ENCODE measurements around the gene FMOD. TPM values are rescaled to one million over a fixed set of nuclear protein-coding genes. Genes with fewer than 3 reads are reported as not detected.

Gene FMOD
- total and polyA plus RNA-seq, 4 donors: 159 to 353 (median 190) TPM

DNA sequence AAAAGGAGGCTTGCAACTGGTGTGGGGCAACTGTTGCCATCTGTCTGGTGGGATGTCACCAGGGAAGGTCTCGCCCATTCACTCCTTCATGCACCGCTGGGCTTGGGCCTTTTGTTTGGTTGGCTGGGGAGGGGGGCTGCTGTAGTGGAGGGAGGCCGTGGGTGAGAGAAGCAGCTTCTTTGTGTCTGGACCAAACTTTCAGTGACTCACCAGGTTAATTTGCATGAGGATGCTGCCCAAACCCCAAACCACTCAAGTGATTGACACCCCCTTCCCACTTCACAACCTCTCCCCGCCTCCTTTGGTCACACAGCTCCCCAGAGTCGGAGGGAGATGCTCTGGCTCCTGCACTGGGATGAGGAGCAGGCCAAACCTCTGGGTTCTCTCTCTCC lies 25.9 kb downstream of the FMOD start:
- H3K27me3 ChIP-seq (ENCODE audit: control insufficient read depth in 1 of 2, insufficient read depth in 2 of 2, low read length in 1 of 2): no peaks in the 10 kb centered on the region
- H3K27ac ChIP-seq (ENCODE audit: low read depth in 1 of 2, low read length in 2 of 2): no peak overlapping the region
- intact Hi-C loops (cut with DNase I): no loop called here
- ATAC-seq (ENCODE audit: low FRiP score) (no peak), DNase-seq (no peak)
- H3K4me1 ChIP-seq (ENCODE audit: control insufficient read depth in 1 of 2, insufficient read depth in 2 of 2, low read length in 2 of 2): no peaks in the 10 kb centered on the region
- no peak overlapping the region for H3K4me3 ChIP-seq (ENCODE audit: low read length in 2 of 2)
- no peaks in the 10 kb centered on the region for H3K36me3 ChIP-seq (ENCODE audit: control insufficient read depth in 1 of 2, insufficient read depth in 2 of 2, low read length in 1 of 2)
- no peaks in the 10 kb centered on the region for H3K9me3 ChIP-seq (ENCODE audit: control insufficient read depth, low read length)
- 81 to 84% methylated on average over 5 of the region's 5 CpGs for WGBS, 2 donors

DNA sequence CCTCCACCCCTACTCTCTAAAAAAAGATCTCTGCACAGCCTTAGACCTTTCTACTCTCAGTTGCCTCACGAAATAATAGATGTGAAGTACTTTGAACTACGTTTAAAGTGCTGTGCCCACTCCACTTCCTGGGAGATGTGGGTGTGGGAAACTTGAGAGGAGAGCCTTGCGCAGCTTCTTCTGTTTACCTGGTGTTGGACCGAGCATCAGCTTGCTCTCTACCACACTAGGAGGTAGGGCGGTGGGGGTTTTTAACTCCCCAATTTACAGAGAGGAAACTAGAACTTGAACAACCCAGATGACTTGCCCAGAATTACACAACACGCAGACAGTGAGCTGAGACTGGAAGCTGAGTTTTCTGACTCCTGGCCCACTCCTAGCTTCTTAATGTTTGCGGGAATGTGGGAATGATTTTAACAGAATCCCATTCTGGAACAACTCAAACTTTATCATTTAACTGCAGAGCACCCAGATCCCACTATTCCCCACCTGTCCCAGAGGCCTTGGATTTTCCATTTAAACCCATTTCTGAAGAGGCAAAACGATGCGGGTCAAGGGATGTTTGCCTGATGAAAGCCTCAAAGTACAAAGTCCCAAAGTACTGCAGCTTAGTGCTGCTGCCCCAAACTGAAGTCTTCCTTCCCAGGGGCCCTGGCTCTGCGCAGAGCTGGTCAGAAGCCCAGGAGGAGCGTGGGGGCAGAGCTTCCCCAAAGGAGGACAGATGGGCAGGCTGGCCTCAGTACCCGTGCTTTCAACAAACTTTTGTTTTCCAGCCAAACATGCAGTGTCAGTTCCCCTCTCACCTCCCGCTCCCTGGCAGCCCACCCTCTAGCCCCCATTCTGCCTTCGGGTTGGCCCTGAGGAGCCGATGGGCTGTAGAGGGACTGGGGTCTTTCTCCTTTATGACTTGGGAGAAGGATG lies 26.6 kb downstream of the FMOD start:
- Histone ChIP-seq H3K9me3 (ENCODE audit: control insufficient read depth, low read length) (no peaks in the 10 kb centered on the region), H3K4me1 (ENCODE audit: control insufficient read depth in 1 of 2, insufficient read depth in 2 of 2, low read length in 2 of 2) (no peaks in the 10 kb centered on the region), H3K27ac (ENCODE audit: low read depth in 1 of 2, low read length in 2 of 2) (no peak overlapping the region), H3K27me3 (ENCODE audit: control insufficient read depth in 1 of 2, insufficient read depth in 2 of 2, low read length in 1 of 2) (no peaks in the 10 kb centered on the region), H3K36me3 (ENCODE audit: control insufficient read depth in 1 of 2, insufficient read depth in 2 of 2, low read length in 1 of 2) (no peaks in the 10 kb centered on the region), H3K4me3 (ENCODE audit: low read length in 2 of 2) (no peak overlapping the region)
- ATAC-seq (ENCODE audit: low FRiP score): no peak
- DNase-seq: peak in 1 of 2 donors; percentile 67
- intact Hi-C loops (cut with DNase I): no loop called here
- WGBS, 2 donors: 85 to 91% methylated on average over 15 of the region's 15 CpGs

DNA sequence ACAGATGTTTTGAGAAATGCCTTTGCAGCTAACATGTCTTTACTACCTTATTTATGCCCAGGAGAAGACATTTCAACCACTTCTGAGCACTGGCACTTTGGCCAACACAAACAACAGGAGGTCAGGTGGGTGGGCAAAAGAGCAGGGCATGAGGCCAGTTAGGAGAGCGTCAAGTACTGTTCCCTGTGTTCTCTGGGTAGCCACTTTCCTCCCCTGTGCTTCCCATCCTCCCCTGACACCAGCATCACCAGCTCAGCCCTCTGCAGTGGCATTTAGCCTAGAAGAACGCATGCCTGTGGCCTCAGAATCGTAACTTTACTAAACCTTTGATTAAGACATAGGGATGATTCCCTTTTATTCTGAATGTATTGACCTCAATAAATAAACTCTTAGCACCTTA lies 27.3 kb downstream of the FMOD start:
- intact Hi-C loops (cut with DNase I): no loop called here
- no peak for ATAC-seq (ENCODE audit: low FRiP score)
- H3K4me1 ChIP-seq (ENCODE audit: control insufficient read depth in 1 of 2, insufficient read depth in 2 of 2, low read length in 2 of 2): no peaks in the 10 kb centered on the region

GRCh38 chr1:203322500-203323179 lies 28.3 kb downstream of the FMOD start:
- Histone ChIP-seq H3K4me1 (ENCODE audit: control insufficient read depth in 1 of 2, insufficient read depth in 2 of 2, low read length in 2 of 2) (no peaks in the 10 kb centered on the region), H3K4me3 (ENCODE audit: low read length in 2 of 2) (no peak overlapping the region), H3K9me3 (ENCODE audit: control insufficient read depth, low read length) (no peaks in the 10 kb centered on the region), H3K36me3 (ENCODE audit: control insufficient read depth in 1 of 2, insufficient read depth in 2 of 2, low read length in 1 of 2) (no peaks in the 10 kb centered on the region), H3K27ac (ENCODE audit: low read depth in 1 of 2, low read length in 2 of 2) (no peak overlapping the region), H3K27me3 (ENCODE audit: control insufficient read depth in 1 of 2, insufficient read depth in 2 of 2, low read length in 1 of 2) (no peaks in the 10 kb centered on the region)
- ATAC-seq (ENCODE audit: low FRiP score) (peak; percentile 31), DNase-seq (no peak)
- intact Hi-C loops (cut with DNase I): no loop called here

More for the DNA sequence above, 27.3 kb downstream of the FMOD start:
- no peak overlapping the region for H3K4me3 ChIP-seq (ENCODE audit: low read length in 2 of 2)
- WGBS, 2 donors: 68 to 69% methylated on average over 3 of the region's 3 CpGs
- DNase-seq: no peak
- no peaks in the 10 kb centered on the region for H3K9me3 ChIP-seq (ENCODE audit: control insufficient read depth, low read length)
- H3K27ac ChIP-seq (ENCODE audit: low read depth in 1 of 2, low read length in 2 of 2): no peak overlapping the region
- H3K27me3 ChIP-seq (ENCODE audit: control insufficient read depth in 1 of 2, insufficient read depth in 2 of 2, low read length in 1 of 2): no peaks in the 10 kb centered on the region
- H3K36me3 ChIP-seq (ENCODE audit: control insufficient read depth in 1 of 2, insufficient read depth in 2 of 2, low read length in 1 of 2): no peaks in the 10 kb centered on the region

DNA sequence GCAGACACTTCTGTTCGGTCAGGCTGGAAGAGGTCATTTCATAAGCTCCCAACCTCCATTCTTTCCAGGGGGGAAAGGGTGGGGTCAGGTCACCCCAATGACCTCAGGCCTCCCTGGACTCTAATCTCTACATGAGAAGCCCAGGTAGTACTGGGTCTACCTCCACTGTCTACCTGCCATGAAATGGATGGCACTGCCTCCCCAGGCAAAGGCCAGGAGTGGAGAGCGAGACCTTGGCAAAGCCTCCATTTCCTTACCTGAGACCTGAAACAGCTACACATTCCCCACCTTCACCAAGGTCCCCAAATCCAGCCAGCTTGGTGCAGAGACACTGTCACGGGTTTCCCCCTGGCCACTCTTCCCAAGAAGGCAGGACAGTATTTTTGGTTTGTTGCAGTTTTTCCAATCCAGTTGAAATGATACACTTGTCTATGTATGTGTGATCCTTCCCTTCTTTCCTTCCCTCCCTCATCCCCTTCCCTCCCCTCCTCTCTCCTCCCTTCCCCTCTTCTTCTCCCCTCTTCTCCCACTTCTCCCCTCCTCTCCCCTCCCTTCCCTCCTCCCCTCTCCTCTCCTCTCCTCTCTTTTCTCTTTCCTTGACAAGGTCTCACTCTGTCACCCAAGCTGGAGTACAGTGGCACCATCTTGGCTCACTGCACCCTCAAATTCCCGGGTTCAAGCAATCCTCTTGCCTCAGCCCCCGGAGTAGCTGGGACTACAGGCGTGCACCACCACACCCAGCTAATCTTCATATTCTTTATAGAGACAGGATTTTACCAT lies 29.5 kb downstream of the FMOD start:
- Histone ChIP-seq H3K36me3 (ENCODE audit: control insufficient read depth in 1 of 2, insufficient read depth in 2 of 2, low read length in 1 of 2) (no peaks in the 10 kb centered on the region), H3K4me1 (ENCODE audit: control insufficient read depth in 1 of 2, insufficient read depth in 2 of 2, low read length in 2 of 2) (peaks cover 0 to 3% of the 10 kb centered on the region in 2 donors), H3K27me3 (ENCODE audit: control insufficient read depth in 1 of 2, insufficient read depth in 2 of 2, low read length in 1 of 2) (no peaks in the 10 kb centered on the region), H3K27ac (ENCODE audit: low read depth in 1 of 2, low read length in 2 of 2) (no peak overlapping the region), H3K9me3 (ENCODE audit: control insufficient read depth, low read length) (no peaks in the 10 kb centered on the region), H3K4me3 (ENCODE audit: low read length in 2 of 2) (no peak overlapping the region)
- intact Hi-C loops (cut with DNase I): no loop called here
- DNase-seq (no peak), ATAC-seq (ENCODE audit: low FRiP score) (no peak)
- WGBS, 2 donors: 94 to 96% methylated on average over 6 of the region's 6 CpGs

- ATAC-seq (ENCODE audit: low FRiP score) (peak; percentile 6), DNase-seq (peak in 1 of 2 donors; percentile 66)
- Histone ChIP-seq H3K27ac (ENCODE audit: low read depth in 1 of 2, low read length in 2 of 2) (no peak overlapping the region), H3K27me3 (ENCODE audit: control insufficient read depth in 1 of 2, insufficient read depth in 2 of 2, low read length in 1 of 2) (no peaks in the 10 kb centered on the region), H3K9me3 (ENCODE audit: control insufficient read depth, low read length) (no peaks in the 10 kb centered on the region), H3K4me1 (ENCODE audit: control insufficient read depth in 1 of 2, insufficient read depth in 2 of 2, low read length in 2 of 2) (peaks cover 0 to 4% of the 10 kb centered on the region in 2 donors), H3K4me3 (ENCODE audit: low read length in 2 of 2) (no peak overlapping the region), H3K36me3 (ENCODE audit: control insufficient read depth in 1 of 2, insufficient read depth in 2 of 2, low read length in 1 of 2) (no peaks in the 10 kb centered on the region)
- WGBS, 2 donors: 56 to 57% methylated on average over 6 of the region's 6 CpGs
- intact Hi-C loops (cut with DNase I): no loop called here
Measured at GRCh38 chr1:203320591-203321272, 30.2 kb downstream of the FMOD start.

- no peak for DNase-seq
- H3K27ac ChIP-seq (ENCODE audit: low read depth in 1 of 2, low read length in 2 of 2): no peak overlapping the region
- H3K4me3 ChIP-seq (ENCODE audit: low read length in 2 of 2): no peak overlapping the region
- no peaks in the 10 kb centered on the region for H3K36me3 ChIP-seq (ENCODE audit: control insufficient read depth in 1 of 2, insufficient read depth in 2 of 2, low read length in 1 of 2)
- no peaks in the 10 kb centered on the region for H3K9me3 ChIP-seq (ENCODE audit: control insufficient read depth, low read length)
- WGBS, 2 donors: 96 to 100% methylated on average over 1 of the region's 1 CpG
- H3K4me1 ChIP-seq (ENCODE audit: control insufficient read depth in 1 of 2, insufficient read depth in 2 of 2, low read length in 2 of 2): peaks cover 0 to 4% of the 10 kb centered on the region in 2 donors
- intact Hi-C loops (cut with DNase I): no loop called here
- no peak for ATAC-seq (ENCODE audit: low FRiP score)
- no peaks in the 10 kb centered on the region for H3K27me3 ChIP-seq (ENCODE audit: control insufficient read depth in 1 of 2, insufficient read depth in 2 of 2, low read length in 1 of 2)
Measured at GRCh38 chr1:203318229-203318517, 32.7 kb downstream of the FMOD start.

- 86 to 88% methylated on average over 7 of the region's 7 CpGs for WGBS, 2 donors
- H3K4me1 ChIP-seq (ENCODE audit: control insufficient read depth in 1 of 2, insufficient read depth in 2 of 2, low read length in 2 of 2): peaks cover 0 to 4% of the 10 kb centered on the region in 2 donors
- ATAC-seq (ENCODE audit: low FRiP score): no peak
Measured at GRCh38 chr1:203317429-203318228, 33.3 kb downstream of the FMOD start.

More at GRCh38 chr1:203317429-203318228, 33.3 kb downstream of the FMOD start:
- intact Hi-C loops (cut with DNase I): no loop called here
- peak overlapping the region in 1 of 2 donors; percentile 91 for H3K27ac ChIP-seq (ENCODE audit: low read depth in 1 of 2, low read length in 2 of 2)
- DNase-seq: no peak
- no peaks in the 10 kb centered on the region for H3K9me3 ChIP-seq (ENCODE audit: control insufficient read depth, low read length)
- no peak overlapping the region for H3K4me3 ChIP-seq (ENCODE audit: low read length in 2 of 2)
- no peaks in the 10 kb centered on the region for H3K27me3 ChIP-seq (ENCODE audit: control insufficient read depth in 1 of 2, insufficient read depth in 2 of 2, low read length in 1 of 2)
- no peaks in the 10 kb centered on the region for H3K36me3 ChIP-seq (ENCODE audit: control insufficient read depth in 1 of 2, insufficient read depth in 2 of 2, low read length in 1 of 2)

All from aorta (tissue), 5 donors.